ENCODE measurements around the gene KAZN.

Gene KAZN

DNA sequence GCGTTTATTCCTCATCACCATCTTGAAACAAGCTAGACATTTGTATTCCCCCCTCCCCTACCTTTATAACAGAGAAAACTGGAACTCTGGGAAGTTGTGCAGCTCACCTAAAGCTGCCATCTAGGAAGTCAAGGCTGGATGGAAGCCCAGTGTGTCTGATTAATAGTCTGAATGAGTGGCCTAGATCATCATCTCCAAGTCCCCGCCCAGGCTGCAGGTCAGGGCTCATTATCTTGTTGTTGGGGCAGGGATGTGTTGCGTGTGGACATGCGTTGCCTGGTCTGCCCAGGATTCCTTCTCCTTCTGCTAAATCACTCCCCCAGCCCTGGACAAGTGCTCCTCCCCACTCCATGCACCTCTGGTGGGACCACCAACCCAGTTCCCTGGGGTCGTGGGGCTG lies 14.7 kb upstream of the KAZN start:
- TF ChIP-seq, protein P1, sequence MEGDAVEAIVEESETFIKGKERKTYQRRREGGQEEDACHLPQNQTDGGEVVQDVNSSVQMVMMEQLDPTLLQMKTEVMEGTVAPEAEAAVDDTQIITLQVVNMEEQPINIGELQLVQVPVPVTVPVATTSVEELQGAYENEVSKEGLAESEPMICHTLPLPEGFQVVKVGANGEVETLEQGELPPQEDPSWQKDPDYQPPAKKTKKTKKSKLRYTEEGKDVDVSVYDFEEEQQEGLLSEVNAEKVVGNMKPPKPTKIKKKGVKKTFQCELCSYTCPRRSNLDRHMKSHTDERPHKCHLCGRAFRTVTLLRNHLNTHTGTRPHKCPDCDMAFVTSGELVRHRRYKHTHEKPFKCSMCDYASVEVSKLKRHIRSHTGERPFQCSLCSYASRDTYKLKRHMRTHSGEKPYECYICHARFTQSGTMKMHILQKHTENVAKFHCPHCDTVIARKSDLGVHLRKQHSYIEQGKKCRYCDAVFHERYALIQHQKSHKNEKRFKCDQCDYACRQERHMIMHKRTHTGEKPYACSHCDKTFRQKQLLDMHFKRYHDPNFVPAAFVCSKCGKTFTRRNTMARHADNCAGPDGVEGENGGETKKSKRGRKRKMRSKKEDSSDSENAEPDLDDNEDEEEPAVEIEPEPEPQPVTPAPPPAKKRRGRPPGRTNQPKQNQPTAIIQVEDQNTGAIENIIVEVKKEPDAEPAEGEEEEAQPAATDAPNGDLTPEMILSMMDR (IDR thresholded peaks at IDR 0.05; ENCODE audit: borderline replicate concordance, insufficient read depth, low read depth, low read length), result no peak
- no peak overlapping the region for H3K4me3 ChIP-seq (ENCODE audit: low read depth, low read length)

DNA sequence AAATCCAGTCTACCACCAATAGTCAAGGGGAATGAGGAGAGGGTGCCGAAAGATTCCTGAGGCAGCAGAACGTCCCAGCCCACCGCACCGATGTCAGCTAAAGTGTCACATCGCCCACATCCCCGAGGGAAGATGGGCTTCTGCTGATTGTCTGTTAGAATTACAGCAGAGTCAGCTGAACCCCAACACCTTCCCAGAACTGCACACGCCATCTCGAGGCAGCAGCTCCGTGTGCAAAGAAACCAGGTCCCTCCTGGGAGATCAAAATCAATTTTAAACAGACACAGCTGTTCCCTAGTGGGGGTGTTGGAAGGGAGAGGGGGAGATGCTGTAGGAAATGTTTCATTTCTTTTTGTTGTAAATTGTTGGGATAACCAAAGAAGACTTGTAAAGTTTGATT lies 12.8 kb upstream of the KAZN start:
- TF ChIP-seq, protein P1 (IDR thresholded peaks at IDR 0.05; ENCODE audit: borderline replicate concordance, insufficient read depth, low read depth, low read length), result no peak
- H3K4me3 ChIP-seq (ENCODE audit: low read depth, low read length), result no peak overlapping the region

DNA sequence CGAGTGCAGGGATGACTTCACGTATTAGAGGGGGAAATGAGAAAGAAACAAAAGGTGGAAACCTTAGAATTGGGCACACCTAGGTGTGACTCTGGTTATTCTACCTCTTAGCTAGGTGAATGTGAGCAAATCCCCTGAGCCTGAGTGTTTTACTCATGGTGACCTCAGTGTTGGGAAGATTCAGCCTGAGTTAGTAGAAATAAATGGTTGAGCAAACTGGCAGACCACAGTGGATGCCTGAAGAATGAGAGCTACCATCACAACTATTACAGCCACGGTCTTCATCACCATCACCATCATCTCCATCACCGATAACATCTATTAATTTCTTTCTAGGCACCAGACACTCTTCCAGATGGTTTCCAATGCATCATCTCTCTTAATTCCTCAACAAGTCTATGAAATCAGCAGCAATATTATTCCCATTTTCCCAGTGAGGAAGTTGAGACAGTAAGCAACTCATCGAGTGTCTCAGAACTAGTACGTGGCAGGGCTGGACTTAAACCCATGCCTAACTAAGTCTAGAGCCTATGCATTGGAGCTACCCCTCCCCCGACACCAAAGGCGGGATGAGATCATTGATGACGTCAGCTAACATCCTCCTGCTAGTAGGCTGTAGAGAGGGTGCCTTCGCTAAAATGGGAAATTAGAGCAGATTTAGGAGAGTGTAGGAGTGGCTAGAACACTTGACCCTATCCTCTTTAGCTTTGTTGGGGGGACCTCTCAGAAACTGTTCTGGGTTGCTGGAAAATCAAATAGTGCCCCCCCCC lies 7.9 kb upstream of the KAZN start:
- H3K4me3 ChIP-seq (ENCODE audit: low read depth, low read length), result no peak overlapping the region
- TF ChIP-seq, protein P1 (IDR thresholded peaks at IDR 0.05; ENCODE audit: borderline replicate concordance, insufficient read depth, low read depth, low read length), result no peak

DNA sequence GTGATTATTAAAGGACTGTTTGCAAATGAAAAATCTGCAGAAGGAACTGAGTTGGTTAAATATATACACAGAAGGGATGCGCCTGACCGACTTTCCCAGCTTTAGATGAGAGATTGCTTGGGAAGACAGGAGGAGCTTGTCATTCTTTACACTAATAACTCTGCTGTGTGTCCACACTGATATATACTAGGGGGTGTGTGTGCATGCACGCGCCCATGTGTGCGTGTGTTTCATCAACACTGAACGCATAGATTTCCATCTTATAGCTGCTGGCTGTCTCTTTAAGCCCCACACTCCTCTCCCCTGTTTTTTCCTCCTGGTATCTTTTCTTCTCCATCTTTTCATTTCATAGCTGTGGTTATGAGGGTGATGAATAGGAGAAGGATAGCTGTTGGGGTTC lies 6.9 kb upstream of the KAZN start:
- TF ChIP-seq, protein P1 (IDR thresholded peaks at IDR 0.05; ENCODE audit: borderline replicate concordance, insufficient read depth, low read depth, low read length), result no peak

DNA sequence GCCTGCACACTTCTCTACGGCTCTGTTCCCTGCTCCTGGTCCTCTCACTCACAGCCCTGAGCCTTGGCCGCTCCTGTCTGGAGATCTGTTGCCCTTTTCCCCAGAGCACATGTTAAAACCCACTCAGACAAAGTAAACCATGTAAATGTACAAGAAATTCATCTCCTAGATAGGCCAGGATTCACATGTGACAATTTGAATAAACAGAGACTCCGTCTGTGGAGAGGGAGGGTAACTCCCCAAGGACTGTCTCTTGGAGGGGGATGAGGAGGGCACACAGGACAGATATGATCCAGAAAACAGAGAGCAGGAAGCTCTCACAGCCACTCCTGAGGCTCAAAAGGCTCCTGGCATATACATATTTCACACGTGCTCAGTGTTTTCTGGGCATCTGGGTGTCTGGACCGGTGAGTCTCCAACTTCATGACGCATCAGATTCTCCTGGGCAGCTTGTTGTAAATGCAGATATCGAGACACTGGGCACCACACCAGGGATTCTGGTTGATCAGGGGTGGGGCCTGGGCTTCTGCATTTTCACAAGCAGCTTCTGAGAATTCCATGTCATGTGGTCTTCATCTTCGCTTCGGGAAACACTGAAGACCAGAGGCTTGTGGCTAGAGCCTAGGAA lies 6.4 kb upstream of the KAZN start:
- TF ChIP-seq, protein P1 (IDR thresholded peaks at IDR 0.05; ENCODE audit: borderline replicate concordance, insufficient read depth, low read depth, low read length), result no peak
- no peak overlapping the region for H3K4me3 ChIP-seq (ENCODE audit: low read depth, low read length)

More for the DNA sequence above, 6.9 kb upstream of the KAZN start:
- no peak overlapping the region for H3K4me3 ChIP-seq (ENCODE audit: low read depth, low read length)

DNA sequence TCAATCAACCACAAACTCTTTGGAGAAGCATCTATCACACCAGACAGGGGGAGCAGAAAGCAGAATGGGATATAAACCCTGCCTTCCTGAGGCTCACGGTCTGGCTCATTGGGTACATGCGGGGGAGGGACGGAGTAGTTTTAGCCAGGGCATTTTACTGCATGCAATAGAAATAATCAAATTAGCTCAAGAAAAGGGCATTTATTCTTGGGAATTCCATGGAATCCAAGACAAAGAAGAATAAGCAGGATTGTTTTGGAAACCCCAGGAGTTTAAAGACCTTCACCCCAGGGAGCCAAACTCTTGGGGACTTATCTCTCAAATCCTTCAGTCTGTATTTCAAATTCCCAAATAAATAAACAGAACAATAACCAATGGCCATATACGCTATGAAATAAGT lies 5.2 kb upstream of the KAZN start:
- TF ChIP-seq, protein P1 (IDR thresholded peaks at IDR 0.05; ENCODE audit: borderline replicate concordance, insufficient read depth, low read depth, low read length), result no peak
- H3K4me3 ChIP-seq (ENCODE audit: low read depth, low read length), result no peak overlapping the region

DNA sequence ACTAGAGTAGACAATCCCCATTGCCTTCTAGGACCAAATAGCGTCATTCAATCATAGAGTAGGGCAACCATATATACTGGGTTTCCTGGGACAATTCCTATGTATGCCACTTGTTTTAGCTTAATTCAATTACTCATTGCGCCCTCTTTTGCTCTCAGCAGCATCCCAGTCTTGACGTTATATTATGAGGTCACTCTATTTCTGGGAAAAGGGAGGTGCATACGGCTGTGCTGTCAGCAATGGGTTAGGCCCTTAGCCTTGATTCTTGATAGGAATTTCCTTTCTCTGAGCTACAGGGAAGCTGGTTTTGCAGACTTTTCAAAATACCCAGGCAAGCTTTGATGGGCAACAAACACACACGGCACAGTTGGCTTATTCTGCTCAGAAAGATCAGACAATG lies 4.4 kb upstream of the KAZN start:
- TF ChIP-seq, protein P1 (IDR thresholded peaks at IDR 0.05; ENCODE audit: borderline replicate concordance, insufficient read depth, low read depth, low read length), result no peak
- H3K4me3 ChIP-seq (ENCODE audit: low read depth, low read length), result no peak overlapping the region
